ENCODE measurements around the gene ADH1A.

GRCh38 chr4:99281261-99281660 is 9.5 kb downstream of the ADH1A start:
- TF ChIP-seq, protein P1, sequence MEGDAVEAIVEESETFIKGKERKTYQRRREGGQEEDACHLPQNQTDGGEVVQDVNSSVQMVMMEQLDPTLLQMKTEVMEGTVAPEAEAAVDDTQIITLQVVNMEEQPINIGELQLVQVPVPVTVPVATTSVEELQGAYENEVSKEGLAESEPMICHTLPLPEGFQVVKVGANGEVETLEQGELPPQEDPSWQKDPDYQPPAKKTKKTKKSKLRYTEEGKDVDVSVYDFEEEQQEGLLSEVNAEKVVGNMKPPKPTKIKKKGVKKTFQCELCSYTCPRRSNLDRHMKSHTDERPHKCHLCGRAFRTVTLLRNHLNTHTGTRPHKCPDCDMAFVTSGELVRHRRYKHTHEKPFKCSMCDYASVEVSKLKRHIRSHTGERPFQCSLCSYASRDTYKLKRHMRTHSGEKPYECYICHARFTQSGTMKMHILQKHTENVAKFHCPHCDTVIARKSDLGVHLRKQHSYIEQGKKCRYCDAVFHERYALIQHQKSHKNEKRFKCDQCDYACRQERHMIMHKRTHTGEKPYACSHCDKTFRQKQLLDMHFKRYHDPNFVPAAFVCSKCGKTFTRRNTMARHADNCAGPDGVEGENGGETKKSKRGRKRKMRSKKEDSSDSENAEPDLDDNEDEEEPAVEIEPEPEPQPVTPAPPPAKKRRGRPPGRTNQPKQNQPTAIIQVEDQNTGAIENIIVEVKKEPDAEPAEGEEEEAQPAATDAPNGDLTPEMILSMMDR (IDR thresholded peaks at IDR 0.05) = no peak
- TF ChIP-seq POLR2A (IDR thresholded peaks at IDR 0.05) (no peak), POLR2AphosphoS5 (IDR thresholded peaks at IDR 0.05) (no peak)

All from prostate gland (tissue), 2 donors.